Mucosa of rectum (tissue), 2 donors: ENCODE results near the gene PHACTR4.
"Not testable (repeated sequence)": the region's sequence is repeated elsewhere in the genome, so short reads cannot be mapped to it uniquely, and the experiment has no call there.

Source experiments
- H3K27ac ChIP-seq, 2 donors: one replicate each; pipeline ENCODE4 v1.7.0; 2013; ENCODE audit warnings: inconsistent platforms in 2 of 2, low read depth in 2 of 2, low read length in 2 of 2
- H3K27me3 ChIP-seq, 2 donors: one replicate each; pipeline ENCODE4 v1.7.0; 2013; ENCODE audit warnings: low read length in 2 of 2; ENCODE audit not compliant: control insufficient read depth in 2 of 2, insufficient read depth in 2 of 2
- H3K36me3 ChIP-seq, 2 donors: one replicate each; pipeline ENCODE4 v1.7.0; 2013; ENCODE audit warnings: low read length in 2 of 2; ENCODE audit not compliant: control insufficient read depth in 2 of 2, insufficient read depth in 2 of 2
- H3K4me1 ChIP-seq, 2 donors: one replicate each; pipeline ENCODE4 v1.7.0; 2013; ENCODE audit warnings: low read length in 2 of 2, mild to moderate bottlenecking in 1 of 2; ENCODE audit not compliant: control insufficient read depth in 2 of 2, insufficient read depth in 2 of 2
- H3K4me3 ChIP-seq, 2 donors: one replicate each; pipeline ENCODE4 v1.7.0; 2013; ENCODE audit warnings: low read length in 2 of 2
- H3K9ac ChIP-seq, 2 donors: one replicate each; pipeline ENCODE4 v1.7.0; 2013; ENCODE audit warnings: low read length in 2 of 2, low read depth in 1 of 2, mild to moderate bottlenecking in 1 of 2
- H3K9me3 ChIP-seq, 2 donors: one replicate each; pipeline ENCODE4 v1.7.0; 2013; ENCODE audit warnings: low read length in 2 of 2; ENCODE audit not compliant: control insufficient read depth in 2 of 2
- donor health status: healthy.
- donor health status: Normal muscosa, but diverticular disease.

The PHACTR4 gene

GRCh38 chr1:28507646-28508434 lies 138.3 kb downstream of the PHACTR4 start:
- Histone ChIP-seq H3K9ac (peak overlapping the region; percentile 84 to 94), H3K36me3 (peaks cover 37 to 44% of the 10 kb centered on the region in 2 donors), H3K27me3 (no peaks in the 10 kb centered on the region), H3K4me1 (peaks cover 26 to 30% of the 10 kb centered on the region in 2 donors), H3K4me3 (peak overlapping the region; percentile 87 to 98), H3K9me3 (no peaks in the 10 kb centered on the region), H3K27ac (peak overlapping the region; percentile 89 to 90)

DNA sequence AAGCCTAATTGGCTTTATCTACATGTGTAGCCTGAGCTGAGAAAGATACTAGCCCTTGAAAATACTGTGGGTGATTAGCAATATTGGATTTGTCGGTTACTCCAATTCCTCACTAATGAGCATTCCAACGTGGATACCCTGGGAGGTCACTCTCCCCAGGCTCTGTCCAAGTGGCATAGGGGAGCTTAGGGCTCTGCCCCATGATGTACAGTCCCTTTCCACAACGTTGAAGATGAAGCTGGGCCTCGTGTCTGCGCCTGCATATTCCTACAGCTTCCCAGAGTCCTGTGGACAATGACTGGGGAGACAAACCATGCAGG lies 138.9 kb downstream of the PHACTR4 start:
- no peaks in the 10 kb centered on the region for H3K9me3 ChIP-seq
- peak overlapping the region; percentile 87 to 98 for H3K4me3 ChIP-seq
- peaks cover 37 to 45% of the 10 kb centered on the region in 2 donors for H3K36me3 ChIP-seq
- peak overlapping the region in 1 of 2 donors; percentile 26 for H3K27ac ChIP-seq
- no peaks in the 10 kb centered on the region for H3K27me3 ChIP-seq
- peak overlapping the region; percentile 84 to 94 for H3K9ac ChIP-seq
- H3K4me1 ChIP-seq, result peaks cover 25 to 31% of the 10 kb centered on the region in 2 donors

GRCh38 chr1:28509705-28510272 lies 140.2 kb downstream of the PHACTR4 start:
- Histone ChIP-seq H3K9me3 (no peaks in the 10 kb centered on the region), H3K9ac (no peak overlapping the region), H3K4me3 (peak overlapping the region in 1 of 2 donors; percentile 46), H3K36me3 (peaks cover 37 to 48% of the 10 kb centered on the region in 2 donors), H3K4me1 (peaks cover 25 to 32% of the 10 kb centered on the region in 2 donors), H3K27ac (peak overlapping the region in 1 of 2 donors; percentile 6), H3K27me3 (no peaks in the 10 kb centered on the region)

DNA sequence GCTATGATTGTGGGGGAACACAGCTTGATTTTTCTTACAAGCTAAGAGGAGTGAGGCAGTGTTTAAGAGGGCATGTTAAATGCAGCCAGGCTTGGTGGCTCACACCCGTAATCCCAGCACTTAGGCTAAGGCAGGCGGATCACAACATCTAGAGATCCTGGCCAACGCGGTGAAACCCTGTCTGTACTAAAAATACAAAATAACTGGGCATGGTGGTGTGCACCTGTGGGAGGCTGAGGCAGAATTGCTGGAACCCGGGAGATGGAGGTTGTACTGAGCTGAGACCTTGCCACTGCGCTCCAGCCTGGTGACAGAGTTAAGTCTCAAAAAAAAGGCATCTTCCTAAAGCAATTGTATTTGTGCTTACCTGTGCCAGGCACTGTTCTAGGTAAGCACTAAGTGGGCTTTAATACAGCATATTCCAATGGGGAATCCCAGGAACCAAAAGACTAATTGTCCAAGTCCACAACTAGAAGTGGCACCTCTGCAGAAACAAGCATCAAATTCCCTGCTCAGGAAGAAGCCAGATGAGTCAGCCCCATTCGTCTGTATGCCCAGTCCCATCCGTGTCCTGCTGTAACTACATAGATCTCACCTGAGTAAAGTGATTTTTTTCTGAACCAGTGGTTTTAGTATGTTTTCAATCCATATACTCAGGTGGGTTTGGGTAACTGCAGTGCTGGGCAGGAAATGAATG lies 140.9 kb downstream of the PHACTR4 start:
- Histone ChIP-seq H3K4me3 (peak overlapping the region in 1 of 2 donors; percentile 2), H3K36me3 (peaks cover 37 to 48% of the 10 kb centered on the region in 2 donors), H3K27ac (peak overlapping the region in 1 of 2 donors; percentile 6), H3K4me1 (peaks cover 25 to 32% of the 10 kb centered on the region in 2 donors), H3K9ac (peak overlapping the region in 1 of 2 donors; percentile 52), H3K27me3 (no peaks in the 10 kb centered on the region), H3K9me3 (no peaks in the 10 kb centered on the region)

GRCh38 chr1:28510970-28511440 lies 141.5 kb downstream of the PHACTR4 start:
- Histone ChIP-seq H3K27me3 (no peaks in the 10 kb centered on the region), H3K4me1 (peaks cover 25 to 32% of the 10 kb centered on the region in 2 donors), H3K9ac (no peak overlapping the region), H3K9me3 (no peaks in the 10 kb centered on the region), H3K27ac (no peak overlapping the region), H3K36me3 (peaks cover 37 to 48% of the 10 kb centered on the region in 2 donors), H3K4me3 (peak overlapping the region in 1 of 2 donors; percentile 28)

GRCh38 chr1:28512058-28512611 lies 142.6 kb downstream of the PHACTR4 start:
- peaks cover 37 to 46% of the 10 kb centered on the region in 2 donors for H3K36me3 ChIP-seq
- H3K27ac ChIP-seq, result no peak overlapping the region
- no peaks in the 10 kb centered on the region for H3K9me3 ChIP-seq
- peaks cover 20 to 32% of the 10 kb centered on the region in 2 donors for H3K4me1 ChIP-seq
- H3K27me3 ChIP-seq, result no peaks in the 10 kb centered on the region
- peak overlapping the region in 1 of 2 donors; percentile 7 for H3K4me3 ChIP-seq
- no peak overlapping the region for H3K9ac ChIP-seq

DNA sequence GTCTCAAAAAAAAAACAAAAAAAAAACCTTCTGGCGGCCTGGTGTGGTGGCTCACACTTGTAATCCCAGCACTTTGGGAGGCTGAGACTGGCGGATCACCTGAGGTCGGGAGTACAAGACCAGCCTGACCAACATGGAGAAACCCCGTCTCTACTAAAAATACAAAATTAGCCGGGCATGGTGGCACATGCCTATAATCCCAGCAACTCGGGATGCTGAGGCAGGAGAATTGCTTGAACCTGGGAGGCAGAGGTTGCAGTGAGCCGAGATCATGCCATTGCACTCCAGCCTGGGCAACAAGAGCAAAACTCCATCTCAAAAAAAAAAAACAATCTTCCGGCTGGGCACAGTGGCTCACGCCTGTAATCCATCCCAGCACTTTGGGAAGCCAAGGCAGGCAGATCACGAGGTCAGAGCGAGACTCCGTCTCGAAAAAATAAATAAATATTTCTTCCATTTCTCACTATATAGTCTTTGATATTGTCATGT lies 144.9 kb downstream of the PHACTR4 start:
- H3K4me3 ChIP-seq, H3K27ac ChIP-seq, H3K9me3 ChIP-seq, H3K9ac ChIP-seq, H3K27me3 ChIP-seq: not testable (repeated sequence)
- Histone ChIP-seq H3K4me1 (peaks cover 14 to 27% of the 10 kb centered on the region in 2 donors), H3K36me3 (peaks cover 24 to 29% of the 10 kb centered on the region in 2 donors)

GRCh38 chr1:28516518-28516956 lies 147.0 kb downstream of the PHACTR4 start:
- Histone ChIP-seq H3K36me3 (peaks cover 7 to 12% of the 10 kb centered on the region in 2 donors), H3K4me1 (peaks cover 9 to 15% of the 10 kb centered on the region in 2 donors), H3K9ac (no peak overlapping the region), H3K9me3 (no peaks in the 10 kb centered on the region), H3K27me3 (no peaks in the 10 kb centered on the region), H3K27ac (no peak overlapping the region), H3K4me3 (no peak overlapping the region)

DNA sequence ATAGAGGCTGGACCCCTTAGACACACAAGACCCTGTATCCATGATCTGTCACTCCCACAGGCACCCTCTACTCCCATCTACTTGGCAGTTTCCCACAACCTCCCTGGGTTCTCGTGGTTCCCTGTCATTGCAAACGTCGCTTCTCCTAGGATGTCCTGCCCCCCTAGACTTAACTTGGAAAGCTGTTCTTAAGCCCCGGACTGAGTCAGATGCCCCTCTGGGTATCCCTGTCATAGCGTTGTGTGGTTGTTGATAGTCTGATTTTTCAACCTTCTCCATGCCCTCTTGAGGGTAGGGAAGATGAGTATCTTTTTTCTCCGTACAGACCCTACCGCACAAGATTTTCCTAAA lies 148.1 kb downstream of the PHACTR4 start:
- Histone ChIP-seq H3K4me1 (peaks cover 9 to 15% of the 10 kb centered on the region in 2 donors), H3K27me3 (no peaks in the 10 kb centered on the region), H3K9me3 (no peaks in the 10 kb centered on the region), H3K9ac (peak overlapping the region in 1 of 2 donors; percentile 70), H3K4me3 (peak overlapping the region; percentile 62 to 85), H3K36me3 (peaks cover under 1 to 5% of the 10 kb centered on the region in 2 donors), H3K27ac (no peak overlapping the region)
